GM23248 (cell line): ENCODE data around the gene ZBTB26. TPM values are rescaled to one million over a fixed set of nuclear protein-coding genes. Genes with fewer than 3 reads are reported as not detected.
"Not testable (repeated sequence)": the region's sequence is repeated elsewhere in the genome, so short reads cannot be mapped to it uniquely, and the experiment has no call there.

Source experiments
- DNase-seq: peaks from one replicate; pipeline ENCODE4 v3.0.0-alpha.2; 2015
- H2AFZ ChIP-seq: fragments of 200-600 bp; sonication (generic); 2 replicates; pipeline ENCODE4 v1.6.1; 2016; ENCODE audit warnings: antibody characterized with exemption
- H3F3A ChIP-seq: fragments of 200-600 bp; sonication (generic); 2 replicates; pipeline ENCODE4 v1.6.1; 2016; ENCODE audit warnings: mild to moderate bottlenecking, antibody characterized with exemption, mixed run types; ENCODE audit not compliant: insufficient read depth
- H3K27ac ChIP-seq: fragments of 200-600 bp; sonication (generic); 2 replicates; pipeline ENCODE4 v1.5.1; 2016; ENCODE audit warnings: mild to moderate bottlenecking
- H3K27me3 ChIP-seq: fragments of 200-600 bp; sonication (generic); replicated peaks from 2 replicates; pipeline ENCODE4 v1.6.1; 2016; ENCODE audit warnings: mild to moderate bottlenecking; ENCODE audit not compliant: insufficient read depth
- H3K36me3 ChIP-seq: fragments of 200-600 bp; sonication (generic); 2 replicates; pipeline ENCODE4 v1.6.1; 2016; ENCODE audit warnings: low read depth, mild to moderate bottlenecking
- H3K4me1 ChIP-seq: fragments of 200-600 bp; sonication (generic); 2 replicates; pipeline ENCODE4 v1.6.1; 2016; ENCODE audit warnings: mild to moderate bottlenecking; ENCODE audit not compliant: insufficient read depth
- H3K4me2 ChIP-seq: fragments of 200-600 bp; sonication (generic); one replicate; pipeline ENCODE4 v1.6.1; 2016; ENCODE audit warnings: mild to moderate bottlenecking; ENCODE audit not compliant: unreplicated experiment
- H3K4me3 ChIP-seq: fragments of 200-600 bp; sonication (generic); 2 replicates; pipeline ENCODE4 v1.5.1; 2016; ENCODE audit warnings: mild to moderate bottlenecking
- H3K79me2 ChIP-seq: fragments of 200-600 bp; sonication (generic); 2 replicates; pipeline ENCODE4 v1.6.1; 2016; ENCODE audit warnings: mild to moderate bottlenecking; ENCODE audit not compliant: insufficient read depth
- H3K9ac ChIP-seq: fragments of 200-600 bp; sonication (generic); 2 replicates; pipeline ENCODE4 v1.6.1; 2016; ENCODE audit warnings: mild to moderate bottlenecking
- H3K9me2 ChIP-seq: fragments of 200-600 bp; sonication (generic); 2 replicates; pipeline ENCODE4 v1.6.1; 2016; ENCODE audit warnings: mixed run types, mild to moderate bottlenecking, moderate library complexity; ENCODE audit not compliant: insufficient read depth
- H3K9me3 ChIP-seq: fragments of 200-600 bp; sonication (generic); one replicate; pipeline ENCODE4 v1.6.1; 2017; ENCODE audit warnings: low read depth
- H4K20me1 ChIP-seq: fragments of 200-600 bp; sonication (generic); 2 replicates; pipeline ENCODE4 v1.6.0; 2016; ENCODE audit not compliant: insufficient read depth
- EZH2 ChIP-seq: fragments of 200-600 bp; sonication (generic); IDR thresholded peaks from 2 replicates; pipeline ENCODE4 v1.6.1; 2018; ENCODE audit warnings: antibody characterized with exemption, mild to moderate bottlenecking; ENCODE audit not compliant: insufficient read depth, poor library complexity, severe bottlenecking
- EZH2phosphoT487 ChIP-seq: fragments of 200-600 bp; sonication (generic); IDR thresholded peaks from 2 replicates; pipeline ENCODE4 v1.6.1; 2018; ENCODE audit warnings: antibody characterized with exemption, moderate library complexity, mild to moderate bottlenecking, low read depth; ENCODE audit not compliant: insufficient read depth
- WGBS, 2 experiments: methylation state at CpG; one replicate each; pipeline ENCODE4 v1.1.6; 2015 to 2017; ENCODE audit warnings: low lambda C conversion rate in 2 of 2, low coverage in 1 of 2; ENCODE audit errors: missing lambda C conversion rate in 2 of 2; 5-methylcytosine and 5-hydroxymethylcytosine counted together
- in situ Hi-C: fragments of 300-500 bp; cut with MboI; formaldehyde crosslinking; loops from 2 replicates; pipeline ENCODE4 v1.15.0; 2020
- polyA plus RNA-seq: library from polyadenylated mRNA; unstranded; fragments of >200 nt; fragmentation: Nextera tagmentation; extraction: Ambion mirVana; gene quantifications from 2 replicates; pipeline ENCODE4 v1.2.1, GENCODE V29; 2016
- total RNA-seq: library from RNA; depleted of rRNA; stranded (reverse); fragments of >200 nt; shearing (Covaris generic); gene quantifications from 2 replicates; pipeline ENCODE4 v1.2.3, GENCODE V29; 2014

The ZBTB26 gene
- total and polyA plus RNA-seq, 2 experiments from 2014 or later = 1.8 to 5.2 TPM

DNA sequence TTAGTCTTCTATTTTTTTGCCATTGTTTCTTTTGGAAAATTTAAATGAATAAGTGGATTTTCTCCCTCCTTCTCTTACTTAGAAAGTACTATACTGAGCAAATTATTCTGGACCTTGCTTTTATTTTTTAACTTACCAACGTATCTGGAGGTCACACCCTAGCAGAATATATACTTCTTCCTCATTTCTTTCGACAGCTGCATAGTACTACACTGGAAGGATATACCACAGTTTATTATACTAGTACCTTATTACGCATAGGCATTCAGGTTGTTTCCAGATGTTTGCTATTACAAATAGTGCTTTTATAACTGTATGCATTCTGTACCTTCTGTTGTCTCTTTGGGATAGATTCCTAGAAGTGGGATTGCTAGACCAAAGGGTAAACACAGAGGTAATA is 42.8 kb downstream of the ZBTB26 start:
- TF ChIP-seq EZH2 (no peak), EZH2phosphoT487 (no peak)

DNA sequence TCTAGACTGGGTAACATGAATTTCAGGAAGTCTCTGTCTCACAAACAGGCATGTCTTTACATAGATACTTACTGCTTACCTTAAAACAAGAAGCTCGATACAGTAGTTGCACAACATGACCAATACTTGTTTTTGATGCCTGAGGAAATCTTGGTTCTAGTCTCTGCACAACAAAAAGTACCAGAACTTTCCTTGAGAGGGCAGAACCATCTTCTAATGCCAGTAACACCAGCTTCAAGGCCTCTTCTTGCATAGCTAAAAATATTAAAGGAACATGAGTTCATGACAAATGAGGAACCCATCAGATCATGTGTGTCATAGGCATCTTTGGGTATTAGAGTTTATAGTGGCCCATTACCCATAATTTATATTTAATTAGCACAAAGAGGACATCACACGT is 48.2 kb downstream of the ZBTB26 start:
- Histone ChIP-seq H3K36me3 (peaks cover 72% of the 10 kb centered on the region), H3K4me1 (no peaks in the 10 kb centered on the region), H3K4me3 (no peak overlapping the region), H3K9me2 (no peaks in the 10 kb centered on the region), H2AFZ (no peak overlapping the region), H3F3A (no peaks in the 10 kb centered on the region), H4K20me1 (no peaks in the 10 kb centered on the region), H3K79me2 (peaks cover 29% of the 10 kb centered on the region), H3K27me3 (no peaks in the 10 kb centered on the region), H3K9ac (no peak overlapping the region), H3K4me2 (no peak overlapping the region), H3K27ac (no peak overlapping the region), H3K9me3 (no peaks in the 10 kb centered on the region)
- no peak for DNase-seq
- TF ChIP-seq EZH2phosphoT487 = no peak
- TF ChIP-seq EZH2 = no peak
- in situ Hi-C loops = no loop called here
- 96 to 99% methylated on average over 2 of the region's 2 CpGs for WGBS, 2 experiments

More for the DNA sequence above, 42.8 kb downstream of the ZBTB26 start:
- Histone ChIP-seq H3K27ac (no peak overlapping the region), H4K20me1 (no peaks in the 10 kb centered on the region; the same call in 1 of the 2 replicates), H3F3A (0 out of 2 replicates have a peak, but pooled peaks cover 8% of the 10 kb centered on the region), H3K27me3 (no peaks in the 10 kb centered on the region), H3K4me2 (no peak overlapping the region), H3K9me3 (no peaks in the 10 kb centered on the region), H3K36me3 (peaks cover 76% of the 10 kb centered on the region), H3K4me1 (no peaks in the 10 kb centered on the region), H3K4me3 (no peak overlapping the region), H3K9me2 (no peaks in the 10 kb centered on the region; the same call in 1 of the 2 replicates), H3K79me2 (peaks cover 42% of the 10 kb centered on the region), H2AFZ (no peak overlapping the region), H3K9ac (no peak overlapping the region)
- in situ Hi-C loops = no loop called here
- DNase-seq = no peak
- WGBS, 2 experiments = 64% methylated on average over 3 of the region's 3 CpGs

DNA sequence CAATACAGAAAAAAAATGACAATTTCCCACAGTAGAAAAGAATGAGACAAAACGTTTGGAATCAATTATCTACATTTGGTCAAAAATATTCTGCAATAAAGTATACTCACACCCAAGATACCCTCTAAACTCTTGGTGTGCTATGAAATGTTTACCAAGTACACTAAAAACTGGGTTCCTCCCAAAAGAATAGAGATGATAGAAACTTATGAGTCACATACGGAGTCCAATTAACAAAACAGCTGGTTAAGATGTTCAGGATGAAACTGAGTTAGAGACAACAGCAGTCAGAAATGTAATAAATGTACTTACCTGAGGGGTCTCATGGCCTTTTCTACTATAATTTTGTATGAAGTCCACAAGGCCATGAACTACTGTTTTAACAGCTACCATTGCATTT is 51.9 kb downstream of the ZBTB26 start:
- Histone ChIP-seq H3K27ac (no peak overlapping the region), H3K9me2 (no peaks in the 10 kb centered on the region), H3F3A (peaks cover 7% of the 10 kb centered on the region; the same call in 1 of the 2 replicates), H2AFZ (no peak overlapping the region), H4K20me1 (no peaks in the 10 kb centered on the region), H3K4me2 (no peak overlapping the region), H3K9me3 (no peaks in the 10 kb centered on the region), H3K36me3 (peaks cover 83% of the 10 kb centered on the region), H3K79me2 (peaks cover 34% of the 10 kb centered on the region), H3K4me1 (no peaks in the 10 kb centered on the region), H3K27me3 (no peaks in the 10 kb centered on the region), H3K9ac (no peak overlapping the region), H3K4me3 (no peak overlapping the region)
- TF ChIP-seq EZH2phosphoT487 (no peak), EZH2 (no peak)
- DNase-seq = no peak
- in situ Hi-C loops = no loop called here
- WGBS, 2 experiments = 44 to 65% methylated on average over 2 of the region's 2 CpGs

DNA sequence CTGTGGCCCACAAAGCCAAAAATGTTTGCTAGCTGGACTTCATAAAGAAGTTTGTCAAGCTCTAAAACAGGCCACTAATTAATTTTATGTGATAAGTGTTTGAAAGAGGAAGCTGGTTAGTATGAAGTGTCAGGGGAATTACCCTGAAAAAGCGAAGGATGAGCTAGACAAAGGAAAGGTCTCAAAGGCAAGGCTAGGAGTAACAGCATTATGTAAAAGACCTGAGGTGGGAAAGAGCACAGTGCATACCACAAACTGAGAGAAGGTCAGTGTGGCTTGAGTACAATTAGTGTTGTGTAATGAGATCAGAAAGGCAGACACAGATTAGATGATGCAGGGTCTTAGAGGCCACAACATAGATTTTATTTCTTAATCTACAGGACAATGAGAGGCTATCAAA is 55.8 kb downstream of the ZBTB26 start:
- no peaks in the 10 kb centered on the region for H3K9me2 ChIP-seq
- no peaks in the 10 kb centered on the region for H3K9me3 ChIP-seq
- H2AFZ ChIP-seq = no peak overlapping the region
- no peak overlapping the region for H3K4me3 ChIP-seq
- no peaks in the 10 kb centered on the region for H3K27me3 ChIP-seq
- no peak overlapping the region for H3K4me2 ChIP-seq
- peaks cover 7% of the 10 kb centered on the region; the same call in 1 of the 2 replicates for H3F3A ChIP-seq
- no peak for TF ChIP-seq EZH2
- TF ChIP-seq EZH2phosphoT487 = no peak
- no peak for DNase-seq
- peaks cover 72% of the 10 kb centered on the region for H3K36me3 ChIP-seq
- in situ Hi-C loops = no loop called here
- H3K4me1 ChIP-seq = no peaks in the 10 kb centered on the region
- H3K27ac ChIP-seq = no peak overlapping the region
- H3K9ac ChIP-seq = no peak overlapping the region
- WGBS, 2 experiments = 98 to 100% methylated on average over 1 of the region's 1 CpG
- H4K20me1 ChIP-seq = no peaks in the 10 kb centered on the region
- H3K79me2 ChIP-seq = peaks cover 31% of the 10 kb centered on the region

DNA sequence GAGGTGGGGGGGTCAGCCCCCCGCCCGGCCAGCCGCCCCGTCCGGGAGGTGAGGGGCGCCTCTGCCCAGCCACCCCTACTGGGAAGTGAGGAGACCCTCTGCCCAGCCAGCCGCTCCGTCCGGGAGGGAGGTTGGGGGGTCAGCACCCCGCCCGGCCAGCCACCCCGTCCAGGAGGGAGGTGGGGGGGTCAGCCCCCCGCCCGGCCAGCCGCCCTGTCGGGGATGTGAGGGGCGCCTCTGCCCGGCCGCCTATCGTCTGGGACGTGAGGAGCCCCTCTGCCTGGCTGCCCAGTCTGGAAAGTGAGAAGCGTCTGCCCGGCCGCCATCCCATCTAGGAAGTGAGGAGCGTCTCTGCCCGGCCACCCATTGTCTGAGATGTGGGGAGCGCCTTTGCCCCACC is 64.0 kb downstream of the ZBTB26 start:
- H2AFZ ChIP-seq, H4K20me1 ChIP-seq, in situ Hi-C loops, H3K4me3 ChIP-seq, H3K27me3 ChIP-seq, H3K9ac ChIP-seq, H3K4me2 ChIP-seq, H3F3A ChIP-seq, H3K4me1 ChIP-seq, DNase-seq, H3K9me2 ChIP-seq, H3K27ac ChIP-seq, H3K9me3 ChIP-seq: not testable (repeated sequence)
- 98% methylated on average over 10 of the region's 27 CpGs; no CpG with 5 or more reads in 1 of the 2 experiments for WGBS, 2 experiments
- H3K36me3 ChIP-seq = peaks cover 33% of the 10 kb centered on the region
- peaks cover 18% of the 10 kb centered on the region; the same call in 1 of the 2 replicates for H3K79me2 ChIP-seq
